RWPE2 (cell line): ENCODE results near the gene LDLRAD3.
A peak's percentile ranks its signal among the peaks of the same experiment; 100 is the strongest.

Experiments used
- ATAC-seq: fragments of 200-7000 bp; cut with Tn5 transposase; 3 replicates; pipeline ENCODE4 v1.9.1; 2021; ENCODE audit warnings: low read depth
- DNase-seq: peaks from one replicate; pipeline ENCODE4 v3.0.0-alpha.2; 2020; ENCODE audit warnings: low spot score
- H3K27ac ChIP-seq: fragments of 450-650 bp; 2 replicates; pipeline ENCODE4 v1.5.1; 2017; ENCODE audit warnings: mild to moderate bottlenecking; ENCODE audit not compliant: poor library complexity, severe bottlenecking
- H3K27me3 ChIP-seq: fragments of 250-450 bp; sonication (Bioruptor Pico); 2 replicates; pipeline ENCODE4 v1.5.1; 2021; ENCODE audit warnings: mild to moderate bottlenecking, moderate library complexity; ENCODE audit not compliant: insufficient read depth, poor library complexity, severe bottlenecking
- H3K36me3 ChIP-seq: fragments of 250-450 bp; sonication (Bioruptor Pico); 2 replicates; pipeline ENCODE4 v1.5.1; 2020; ENCODE audit warnings: low read depth, mild to moderate bottlenecking, moderate library complexity
- H3K4me1 ChIP-seq: fragments of 250-450 bp; sonication (Bioruptor Pico); 2 replicates; pipeline ENCODE4 v1.5.1; 2021; ENCODE audit warnings: mild to moderate bottlenecking, moderate library complexity; ENCODE audit not compliant: insufficient read depth, poor library complexity, severe bottlenecking
- H3K4me3 ChIP-seq: fragments of 250-450 bp; sonication (Bioruptor Pico); 2 replicates; pipeline ENCODE4 v1.5.1; 2021; ENCODE audit warnings: mild to moderate bottlenecking, moderate library complexity; ENCODE audit not compliant: severe bottlenecking
- H3K9me3 ChIP-seq: fragments of 250-450 bp; sonication (Bioruptor Pico); 2 replicates; pipeline ENCODE4 v1.5.1; 2021; ENCODE audit warnings: mild to moderate bottlenecking, moderate library complexity; ENCODE audit not compliant: severe bottlenecking
- CTCF ChIP-seq: fragments of 450-650 bp; IDR thresholded peaks from one replicate; pipeline ENCODE4 v1.5.1; 2017; ENCODE audit warnings: mild to moderate bottlenecking, moderate library complexity; ENCODE audit not compliant: poor library complexity, severe bottlenecking

The LDLRAD3 gene

GRCh38 chr11:36243641-36244040, 299.8 kb downstream of the LDLRAD3 start:
- Histone ChIP-seq H3K4me1 (no peaks in the 10 kb centered on the region), H3K36me3 (no peaks in the 10 kb centered on the region), H3K4me3 (no peak overlapping the region), H3K27ac (no peak overlapping the region), H3K27me3 (no peaks in the 10 kb centered on the region), H3K9me3 (no peaks in the 10 kb centered on the region)
- TF ChIP-seq CTCF, result no peak
- DNase-seq (no peak), ATAC-seq (no peak)

- H3K27me3 ChIP-seq, result no peaks in the 10 kb centered on the region
These were observed 303.6 kb downstream of the LDLRAD3 start for GRCh38 chr11:36247493-36247892.

DNA sequence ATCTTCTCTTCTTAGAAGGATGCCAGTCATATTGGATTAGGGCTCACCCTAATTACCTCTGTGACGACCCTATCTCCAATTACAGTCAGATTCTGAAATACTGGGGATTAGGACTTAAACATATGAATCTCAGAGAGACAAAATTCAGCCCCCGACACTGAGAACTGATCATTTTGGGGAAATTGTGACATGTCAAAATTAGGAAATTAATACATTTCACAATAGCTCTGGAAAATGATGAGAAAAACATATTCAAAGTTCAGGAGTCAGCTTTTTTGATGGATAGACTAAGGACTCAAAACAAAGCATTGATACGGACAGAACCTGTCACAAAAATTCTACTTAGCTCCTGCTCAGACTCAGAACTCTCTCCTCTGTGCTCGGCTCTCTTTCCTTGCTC, 304.6 kb downstream of the LDLRAD3 start:
- H3K9me3 ChIP-seq, result no peaks in the 10 kb centered on the region
- no peak overlapping the region for H3K27ac ChIP-seq
- H3K4me3 ChIP-seq, result no peak overlapping the region
- DNase-seq (no peak), ATAC-seq (no peak)
- H3K27me3 ChIP-seq, result no peaks in the 10 kb centered on the region
- TF ChIP-seq CTCF, result no peak
- no peaks in the 10 kb centered on the region for H3K36me3 ChIP-seq
- peaks cover 11% of the 10 kb centered on the region for H3K4me1 ChIP-seq

More at GRCh38 chr11:36247493-36247892, 303.6 kb downstream of the LDLRAD3 start:
- TF ChIP-seq CTCF, result no peak
- H3K4me3 ChIP-seq, result no peak overlapping the region
- H3K4me1 ChIP-seq, result peaks cover 11% of the 10 kb centered on the region
- H3K9me3 ChIP-seq, result no peaks in the 10 kb centered on the region
- DNase-seq, result no peak
- no peak overlapping the region for H3K27ac ChIP-seq
- H3K36me3 ChIP-seq, result no peaks in the 10 kb centered on the region
- ATAC-seq, result no peak

DNA sequence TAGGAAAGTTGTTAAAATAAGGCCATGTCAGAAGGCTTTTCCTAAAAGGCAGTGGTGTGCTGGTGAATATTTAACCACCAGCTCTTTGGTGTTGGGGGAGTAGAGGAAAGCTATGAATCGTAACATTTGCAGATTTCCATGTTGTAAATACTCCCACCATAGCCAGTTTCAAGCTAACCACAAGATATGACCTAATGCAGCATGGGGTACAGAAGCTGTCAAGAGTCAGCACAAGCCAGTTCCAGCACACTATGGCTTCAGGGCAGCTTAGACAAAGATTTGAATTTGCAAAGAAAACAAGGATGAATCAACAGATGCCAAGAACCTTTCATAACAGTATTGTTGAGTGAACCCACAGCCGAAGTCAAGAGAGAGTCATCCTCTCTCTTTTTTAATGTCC, 305.4 kb downstream of the LDLRAD3 start:
- peak; percentile 96 for ATAC-seq
- no peak for DNase-seq
- H3K36me3 ChIP-seq, result no peaks in the 10 kb centered on the region

More for the DNA sequence above, 305.4 kb downstream of the LDLRAD3 start:
- Histone ChIP-seq H3K9me3 (no peaks in the 10 kb centered on the region), H3K27me3 (no peaks in the 10 kb centered on the region), H3K27ac (no peak overlapping the region), H3K4me3 (no peak overlapping the region), H3K4me1 (peaks cover 11% of the 10 kb centered on the region)
- no peak for TF ChIP-seq CTCF
